IPS-20b (cell line): ENCODE results near the gene MTURN.

ENCODE experiments used
- H3K27ac ChIP-seq: one replicate; pipeline ENCODE4 v1.5.1; 2013; ENCODE audit warnings: low read length
- H3K27me3 ChIP-seq: 2 replicates; pipeline ENCODE4 v1.6.1; 2013; ENCODE audit warnings: mild to moderate bottlenecking, low read length, inconsistent platforms; ENCODE audit not compliant: insufficient read depth
- H3K36me3 ChIP-seq: 2 replicates; pipeline ENCODE4 v1.6.1; 2013; ENCODE audit warnings: low read depth, mild to moderate bottlenecking, inconsistent platforms, low read length, moderate library complexity; ENCODE audit not compliant: insufficient read depth
- H3K4me1 ChIP-seq: 2 replicates; pipeline ENCODE4 v1.6.1; 2013; ENCODE audit warnings: mild to moderate bottlenecking, control low read depth, inconsistent platforms, low read length, moderate library complexity; ENCODE audit not compliant: insufficient read depth
- H3K4me3 ChIP-seq: 2 replicates; pipeline ENCODE4 v1.5.1; 2013; ENCODE audit warnings: mild to moderate bottlenecking, low read length, inconsistent platforms
- H3K9ac ChIP-seq: 2 replicates; pipeline ENCODE4 v1.6.1; 2013; ENCODE audit warnings: low read depth, mild to moderate bottlenecking, inconsistent platforms, low read length, moderate library complexity
- H3K9me3 ChIP-seq: 2 replicates; pipeline ENCODE4 v1.6.1; 2013; ENCODE audit warnings: mild to moderate bottlenecking, low read depth, low read length, inconsistent platforms; ENCODE audit not compliant: insufficient read depth

The MTURN gene

DNA sequence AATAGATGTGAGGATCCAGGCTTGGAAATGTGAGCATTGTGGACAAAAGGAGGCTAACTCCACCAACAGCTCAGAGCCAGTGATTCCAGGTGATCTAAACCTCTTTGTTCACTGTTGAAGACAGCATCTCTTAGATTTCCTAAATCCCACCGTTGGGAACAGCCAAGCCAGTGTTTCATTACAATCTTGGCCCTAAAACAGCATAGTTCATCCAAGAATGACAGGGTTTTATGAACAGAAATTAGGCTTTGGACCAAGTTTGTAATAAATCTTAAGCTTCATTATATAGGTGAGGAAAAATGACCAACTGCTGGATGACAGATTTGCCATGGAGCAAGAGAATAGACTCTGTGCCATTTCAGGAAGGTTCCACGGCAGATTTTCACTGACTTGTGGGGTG, 65.8 kb downstream of the MTURN start:
- no peaks in the 10 kb centered on the region for H3K4me1 ChIP-seq
- peaks cover 26% of the 10 kb centered on the region for H3K9me3 ChIP-seq
- H3K27ac ChIP-seq: no peak overlapping the region
- H3K36me3 ChIP-seq: no peaks in the 10 kb centered on the region
- no peak overlapping the region for H3K9ac ChIP-seq
- no peaks in the 10 kb centered on the region for H3K27me3 ChIP-seq
- H3K4me3 ChIP-seq: no peak overlapping the region

DNA sequence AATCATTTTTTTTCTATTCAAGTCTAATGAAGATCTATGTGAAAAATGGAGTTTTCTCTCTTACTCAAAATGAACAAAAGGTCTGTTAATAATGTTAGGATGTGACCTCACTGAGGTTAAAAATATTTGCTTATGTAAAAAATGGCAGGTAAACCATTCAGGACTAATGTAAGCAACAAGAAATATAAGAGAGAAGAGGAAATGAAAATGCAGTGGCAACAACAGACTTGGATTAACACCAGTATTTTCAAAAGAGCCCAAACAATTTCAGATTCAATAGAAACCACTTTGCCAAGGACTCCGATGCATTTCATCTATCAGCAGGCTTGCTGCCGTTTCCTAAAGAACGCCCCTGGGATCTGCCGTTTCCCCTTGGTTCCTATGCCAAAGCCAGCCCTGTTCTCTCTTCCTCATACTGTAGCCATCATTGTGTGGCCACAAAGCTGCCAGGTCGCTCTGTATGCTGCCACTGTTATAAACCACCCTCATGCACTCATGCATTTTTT, 66.4 kb downstream of the MTURN start:
- Histone ChIP-seq H3K9ac (no peak overlapping the region), H3K27me3 (no peaks in the 10 kb centered on the region), H3K9me3 (peaks cover 20% of the 10 kb centered on the region), H3K4me1 (no peaks in the 10 kb centered on the region), H3K27ac (no peak overlapping the region), H3K36me3 (no peaks in the 10 kb centered on the region), H3K4me3 (no peak overlapping the region)

DNA sequence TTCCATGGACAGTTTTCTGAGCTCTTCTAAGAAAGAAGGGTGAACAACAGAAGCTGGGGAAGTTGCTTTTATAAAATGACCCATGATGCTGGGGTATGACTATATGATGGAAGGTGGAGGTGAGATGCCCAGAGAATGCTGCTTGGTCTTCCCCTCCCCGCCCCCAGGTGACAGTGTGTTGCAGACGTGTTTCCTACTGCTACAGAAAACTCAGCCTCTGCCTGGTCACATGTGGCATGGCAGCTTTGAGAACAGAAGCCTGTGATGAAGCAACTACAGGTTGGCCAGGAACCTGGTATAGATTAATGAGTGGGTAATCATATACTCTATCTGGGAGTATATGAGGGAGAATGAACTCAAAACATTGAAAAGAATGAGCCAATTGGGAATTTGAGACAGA, 67.1 kb downstream of the MTURN start:
- H3K4me1 ChIP-seq: no peaks in the 10 kb centered on the region
- no peak overlapping the region for H3K9ac ChIP-seq
- no peaks in the 10 kb centered on the region for H3K36me3 ChIP-seq
- H3K9me3 ChIP-seq: peaks cover 13% of the 10 kb centered on the region
- no peak overlapping the region for H3K27ac ChIP-seq
- no peak overlapping the region for H3K4me3 ChIP-seq
- H3K27me3 ChIP-seq: no peaks in the 10 kb centered on the region

DNA sequence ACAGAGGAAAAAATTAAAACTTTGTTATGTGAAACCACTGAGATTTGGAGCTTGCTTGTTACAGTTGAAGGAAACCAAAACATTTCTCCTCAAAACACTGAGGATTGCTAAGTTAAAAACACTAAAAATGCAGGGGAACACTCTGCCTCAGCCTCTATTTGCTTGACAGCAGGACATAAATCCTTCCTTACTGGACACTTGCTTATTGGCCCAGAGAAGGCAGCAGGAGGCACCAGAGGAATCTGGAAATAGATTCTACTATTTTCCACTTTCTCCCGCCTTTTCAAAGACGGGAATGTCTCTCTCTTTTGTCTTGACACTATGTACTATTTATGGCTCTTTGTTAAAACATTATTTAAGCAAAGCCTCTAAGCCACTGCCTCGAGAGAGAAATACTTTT, 67.9 kb downstream of the MTURN start:
- no peak overlapping the region for H3K27ac ChIP-seq
- no peak overlapping the region for H3K4me3 ChIP-seq
- no peak overlapping the region for H3K9ac ChIP-seq
- no peaks in the 10 kb centered on the region for H3K27me3 ChIP-seq
- peaks cover 6% of the 10 kb centered on the region; the same call in 1 of the 2 replicates for H3K9me3 ChIP-seq
- H3K36me3 ChIP-seq: no peaks in the 10 kb centered on the region
- no peaks in the 10 kb centered on the region for H3K4me1 ChIP-seq

GRCh38 chr7:30206491-30206890, 71.7 kb downstream of the MTURN start:
- Histone ChIP-seq H3K9me3 (no peaks in the 10 kb centered on the region), H3K27ac (no peak overlapping the region), H3K4me3 (no peak overlapping the region)

DNA sequence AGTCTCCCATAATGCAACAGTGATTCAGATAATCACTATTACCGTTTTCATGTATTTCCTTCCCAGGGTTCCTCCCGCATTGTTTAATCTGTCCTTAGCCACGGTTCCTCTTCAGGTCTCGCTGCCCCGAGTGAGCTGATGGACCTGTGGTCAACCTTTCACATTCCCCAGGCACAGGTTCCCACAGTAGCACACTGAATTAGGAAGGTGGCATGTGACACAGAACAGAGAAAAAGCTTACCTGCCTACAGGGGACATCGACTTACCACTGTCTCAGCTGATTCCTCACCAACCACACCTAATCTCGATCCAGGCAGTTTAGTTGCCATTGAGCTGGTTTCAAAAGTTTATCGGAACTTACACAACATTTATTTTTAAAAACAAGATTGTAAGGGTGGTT, 72.2 kb downstream of the MTURN start:
- no peak overlapping the region for H3K9ac ChIP-seq
- no peak overlapping the region for H3K27ac ChIP-seq

More at GRCh38 chr7:30206491-30206890, 71.7 kb downstream of the MTURN start:
- no peak overlapping the region for H3K9ac ChIP-seq
- H3K27me3 ChIP-seq: no peaks in the 10 kb centered on the region; the same call in 1 of the 2 replicates
- no peaks in the 10 kb centered on the region for H3K4me1 ChIP-seq
- no peaks in the 10 kb centered on the region for H3K36me3 ChIP-seq

GRCh38 chr7:30207376-30207775, 72.6 kb downstream of the MTURN start:
- H3K9ac ChIP-seq: no peak overlapping the region
- H3K27me3 ChIP-seq: no peaks in the 10 kb centered on the region; the same call in 1 of the 2 replicates
- no peaks in the 10 kb centered on the region for H3K9me3 ChIP-seq
- no peak overlapping the region for H3K27ac ChIP-seq
- no peaks in the 10 kb centered on the region for H3K36me3 ChIP-seq
- H3K4me3 ChIP-seq: no peak overlapping the region
- H3K4me1 ChIP-seq: no peaks in the 10 kb centered on the region

More for the DNA sequence above, 72.2 kb downstream of the MTURN start:
- Histone ChIP-seq H3K4me1 (no peaks in the 10 kb centered on the region), H3K36me3 (no peaks in the 10 kb centered on the region), H3K27me3 (no peaks in the 10 kb centered on the region; the same call in 1 of the 2 replicates), H3K4me3 (no peak overlapping the region), H3K9me3 (no peaks in the 10 kb centered on the region)

DNA sequence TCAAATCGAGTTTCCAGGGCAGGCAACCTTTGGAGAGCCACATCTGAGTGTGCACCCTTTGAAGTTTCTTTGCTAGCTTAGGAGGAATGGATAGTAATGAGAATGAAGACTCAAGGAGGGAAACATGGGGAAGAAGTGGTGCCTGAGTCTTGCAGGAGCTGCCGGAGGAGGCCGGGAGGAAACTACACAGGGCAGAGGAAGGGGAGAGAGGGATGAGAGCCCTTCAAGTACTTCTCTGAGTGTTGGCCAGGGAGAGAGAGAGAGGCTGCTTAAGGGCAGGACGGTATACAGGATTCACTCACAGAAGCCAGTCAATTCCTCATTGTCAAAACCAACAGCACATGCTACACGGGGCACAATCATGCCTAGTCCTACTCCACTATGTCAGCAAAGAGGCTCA, 75.2 kb downstream of the MTURN start:
- Histone ChIP-seq H3K9me3 (no peaks in the 10 kb centered on the region), H3K27ac (no peak overlapping the region)

More for the DNA sequence above, 75.2 kb downstream of the MTURN start:
- H3K9ac ChIP-seq: no peak overlapping the region
- no peaks in the 10 kb centered on the region for H3K36me3 ChIP-seq
- no peaks in the 10 kb centered on the region for H3K4me1 ChIP-seq
- no peaks in the 10 kb centered on the region; the same call in 1 of the 2 replicates for H3K27me3 ChIP-seq
- no peak overlapping the region for H3K4me3 ChIP-seq
